Activated T-cell treated with anti-CD3 and anti-CD28 coated beads for 48 hours (primary cell): Measurements from ENCODE around the gene METTL26.

ENCODE experiments used
- DNase-seq: peaks from one replicate; pipeline ENCODE4 v3.0.0-alpha.2; 2020; ENCODE audit warnings: low read depth

The METTL26 gene

GRCh38 chr16:638034-638543 lies 2.0 kb upstream of the METTL26 start:
- no peak for DNase-seq

- DNase-seq: peak; percentile 79
Observed at GRCh38 chr16:637081-638018, 1.2 kb upstream of the METTL26 start.

- DNase-seq: no peak
Observed at GRCh38 chr16:635573-636205, 416 bp downstream of the METTL26 start.

DNA sequence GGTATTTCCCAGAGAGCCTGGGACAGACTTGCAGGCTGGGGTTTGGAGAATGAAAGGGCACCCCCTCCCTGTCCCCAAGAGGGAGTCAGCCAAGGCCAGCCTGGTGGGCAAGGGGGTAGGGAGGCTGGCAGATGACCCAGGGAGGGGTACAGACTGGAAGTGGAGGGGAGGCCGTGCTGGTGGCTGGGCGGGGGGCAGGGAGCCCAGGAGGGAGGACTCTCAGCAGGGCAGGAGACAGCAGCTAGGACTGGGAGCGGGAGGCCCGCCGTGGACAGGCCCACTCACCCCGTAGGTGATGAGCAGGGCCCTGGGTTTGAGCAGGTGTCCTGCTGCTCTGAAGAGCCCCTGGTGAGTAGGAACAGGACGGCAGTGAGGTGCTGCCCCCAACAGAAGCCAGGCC lies 1.1 kb downstream of the METTL26 start:
- no peak for DNase-seq

DNA sequence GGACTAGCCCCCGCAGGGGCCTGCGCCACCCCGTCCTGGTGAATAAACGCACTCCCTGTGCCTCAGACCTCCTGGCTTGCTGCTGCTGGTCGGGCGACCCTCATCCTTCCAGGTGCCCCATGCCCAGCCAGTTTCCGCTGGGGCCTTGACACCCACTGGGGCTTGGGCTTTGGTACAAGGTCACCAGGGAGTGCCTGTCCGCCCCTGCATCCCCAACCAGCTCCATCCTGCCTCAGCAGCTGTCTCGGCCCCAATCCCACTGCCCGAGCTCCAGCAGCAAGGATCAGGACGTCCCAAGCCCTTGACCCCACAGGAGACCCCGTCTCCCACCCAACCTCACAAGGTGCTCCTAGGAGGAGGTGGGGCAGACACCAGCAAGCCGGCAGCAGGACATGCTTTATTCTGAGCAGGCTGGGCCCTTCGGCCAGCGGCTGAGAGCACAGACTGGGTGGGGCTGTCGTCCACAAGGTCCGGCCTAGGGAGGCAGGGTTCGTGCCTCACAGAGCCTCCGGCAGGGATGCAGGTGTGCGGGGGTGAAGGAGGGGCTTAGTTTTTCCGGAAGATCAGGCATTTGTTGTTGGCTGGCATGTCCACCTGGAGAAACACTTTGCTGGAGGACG lies 1.9 kb downstream of the METTL26 start:
- no peak for DNase-seq

DNA sequence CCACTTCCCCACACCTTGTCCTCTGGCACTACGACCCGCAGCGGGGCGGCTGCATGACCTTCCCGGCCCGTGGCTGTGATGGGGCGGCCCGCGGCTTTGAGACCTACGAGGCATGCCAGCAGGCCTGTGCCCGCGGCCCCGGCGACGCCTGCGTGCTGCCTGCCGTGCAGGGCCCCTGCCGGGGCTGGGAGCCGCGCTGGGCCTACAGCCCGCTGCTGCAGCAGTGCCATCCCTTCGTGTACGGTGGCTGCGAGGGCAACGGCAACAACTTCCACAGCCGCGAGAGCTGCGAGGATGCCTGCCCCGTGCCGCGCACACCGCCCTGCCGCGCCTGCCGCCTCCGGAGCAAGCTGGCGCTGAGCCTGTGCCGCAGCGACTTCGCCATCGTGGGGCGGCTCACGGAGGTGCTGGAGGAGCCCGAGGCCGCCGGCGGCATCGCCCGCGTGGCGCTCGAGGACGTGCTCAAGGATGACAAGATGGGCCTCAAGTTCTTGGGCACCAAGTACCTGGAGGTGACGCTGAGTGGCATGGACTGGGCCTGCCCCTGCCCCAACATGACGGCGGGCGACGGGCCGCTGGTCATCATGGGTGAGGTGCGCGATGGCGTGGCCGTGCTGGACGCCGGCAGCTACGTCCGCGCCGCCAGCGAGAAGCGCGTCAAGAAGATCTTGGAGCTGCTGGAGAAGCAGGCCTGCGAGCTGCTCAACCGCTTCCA lies 2.6 kb downstream of the METTL26 start:
- DNase-seq: no peak

DNA sequence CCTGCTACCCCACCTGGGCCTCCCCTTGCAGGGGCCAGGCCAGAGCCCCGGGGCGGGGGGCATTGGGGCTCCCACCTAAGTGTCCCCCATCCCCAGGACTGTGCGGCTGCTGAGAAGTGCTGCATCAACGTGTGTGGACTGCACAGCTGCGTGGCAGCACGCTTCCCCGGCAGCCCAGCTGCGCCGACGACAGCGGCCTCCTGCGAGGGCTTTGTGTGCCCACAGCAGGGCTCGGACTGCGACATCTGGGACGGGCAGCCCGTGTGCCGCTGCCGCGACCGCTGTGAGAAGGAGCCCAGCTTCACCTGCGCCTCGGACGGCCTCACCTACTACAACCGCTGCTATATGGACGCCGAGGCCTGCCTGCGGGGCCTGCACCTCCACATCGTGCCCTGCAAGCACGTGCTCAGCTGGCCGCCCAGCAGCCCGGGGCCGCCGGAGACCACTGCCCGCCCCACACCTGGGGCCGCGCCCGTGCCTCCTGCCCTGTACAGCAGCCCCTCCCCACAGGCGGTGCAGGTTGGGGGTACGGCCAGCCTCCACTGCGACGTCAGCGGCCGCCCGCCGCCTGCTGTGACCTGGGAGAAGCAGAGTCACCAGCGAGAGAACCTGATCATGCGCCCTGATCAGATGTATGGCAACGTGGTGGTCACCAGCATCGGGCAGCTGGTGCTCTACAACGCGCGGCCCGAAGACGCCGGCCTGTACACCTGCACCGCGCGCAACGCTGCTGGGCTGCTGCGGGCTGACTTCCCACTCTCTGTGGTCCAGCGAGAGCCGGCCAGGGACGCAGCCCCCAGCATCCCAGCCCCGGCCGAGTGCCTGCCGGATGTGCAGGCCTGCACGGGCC lies 3.4 kb downstream of the METTL26 start:
- DNase-seq: no peak

GRCh38 chr16:631808-632358 lies 4.2 kb downstream of the METTL26 start:
- DNase-seq: no peak

- DNase-seq: no peak
Observed at GRCh38 chr16:630815-631405, 5.2 kb downstream of the METTL26 start, which contains the start of gene WFIKKN1. WFIKKN1 (plus strand) TSS chr16:630985; CDS start chr16:631254, 269 bp downstream.

DNA sequence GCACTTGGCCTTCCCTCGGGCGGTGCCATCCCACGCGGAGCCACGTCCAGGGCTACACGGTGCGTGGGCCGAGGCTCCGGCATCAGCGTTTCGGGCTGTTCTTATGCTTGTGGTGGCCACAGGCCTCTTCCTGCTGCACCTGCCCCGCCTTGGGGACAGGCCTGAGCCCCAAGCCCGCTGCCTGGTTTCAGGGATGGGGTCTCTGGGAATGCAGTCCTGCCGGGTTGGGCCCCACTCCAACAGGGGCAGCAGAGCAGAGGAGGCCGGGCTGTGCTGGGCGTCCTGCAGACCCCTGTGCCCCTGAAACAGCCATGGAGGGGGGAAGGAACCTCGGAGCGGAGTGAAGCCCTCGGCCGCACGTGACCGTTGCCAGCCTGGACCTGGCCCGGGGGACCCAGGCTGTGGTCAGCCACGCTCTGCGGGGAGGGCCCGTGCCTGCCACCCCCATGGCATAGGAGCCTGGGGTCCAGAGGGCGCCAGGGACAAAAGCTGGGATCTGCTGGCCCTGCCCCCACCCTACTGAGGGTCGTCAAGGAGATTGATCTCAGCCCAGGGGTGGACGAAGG lies 5.8 kb downstream of the METTL26 start:
- no peak for DNase-seq

GRCh38 chr16:629833-630248 lies 6.3 kb downstream of the METTL26 start:
- DNase-seq: no peak

DNA sequence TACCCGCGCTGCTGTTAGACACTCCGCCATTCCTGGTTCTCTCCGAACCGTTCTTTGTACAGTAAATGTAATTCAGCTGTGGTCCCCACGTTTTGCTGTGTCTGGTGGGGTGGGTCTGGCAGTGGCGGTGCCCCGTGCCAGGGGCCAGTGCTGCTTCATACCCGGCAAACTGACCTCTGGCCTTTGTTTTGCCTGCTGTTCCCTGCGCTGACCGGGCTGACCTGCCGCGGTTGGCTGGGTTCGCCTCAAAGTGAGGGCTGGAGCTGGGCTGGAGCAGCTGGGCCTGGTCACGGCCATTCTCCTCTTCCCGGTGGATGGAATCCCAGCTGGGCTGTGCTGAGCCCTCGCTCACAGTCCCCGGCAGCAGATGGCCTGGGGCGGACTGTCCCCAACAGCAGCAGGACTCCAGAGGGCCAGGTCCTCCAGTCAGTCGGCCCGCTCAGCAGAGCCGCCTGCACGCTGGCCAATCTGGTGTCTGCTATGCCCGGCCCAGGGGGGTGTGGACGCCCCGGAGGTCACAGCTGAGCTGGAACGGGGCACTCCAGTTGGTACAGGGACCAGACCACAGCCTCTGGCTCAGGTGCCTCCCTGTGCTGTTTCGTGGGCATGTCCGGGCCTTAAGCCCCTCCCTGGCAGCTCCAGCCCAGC lies 6.8 kb downstream of the METTL26 start:
- no peak for DNase-seq

DNA sequence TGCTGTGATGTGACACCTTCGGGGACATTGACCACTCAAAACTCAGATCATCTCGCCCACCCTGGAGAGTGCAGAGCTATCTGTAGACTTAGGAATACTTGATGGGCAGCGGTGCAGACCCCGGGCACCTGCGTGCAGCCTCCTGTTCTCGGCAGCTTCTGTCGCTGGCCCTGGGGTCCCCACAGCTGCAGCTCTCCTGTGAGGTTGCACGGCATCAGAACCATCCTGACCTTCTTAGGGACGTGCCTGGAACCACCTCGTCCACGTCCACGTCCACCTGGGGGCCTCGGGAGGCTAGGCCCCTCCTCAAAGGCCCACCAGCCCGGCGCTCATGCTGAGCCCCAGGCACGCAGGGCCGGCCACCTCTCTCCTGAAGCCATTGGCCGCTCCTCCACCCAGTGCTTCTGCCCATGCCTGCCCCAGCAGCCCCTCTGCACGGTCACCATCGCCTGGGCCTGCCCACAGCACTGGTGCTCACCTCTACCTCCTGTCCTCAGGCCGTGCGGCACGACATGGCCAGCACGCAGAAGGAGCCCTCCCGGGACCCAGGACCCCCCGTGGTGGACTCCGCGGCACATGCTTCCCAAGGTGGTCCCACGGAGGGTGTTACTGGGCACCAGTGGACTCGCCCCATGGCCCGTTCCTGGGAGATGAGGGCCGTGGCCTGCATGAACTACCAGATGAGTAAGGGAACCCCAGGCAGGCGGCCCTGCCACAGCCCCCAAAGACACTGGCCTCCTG lies 7.6 kb downstream of the METTL26 start:
- no peak for DNase-seq

DNA sequence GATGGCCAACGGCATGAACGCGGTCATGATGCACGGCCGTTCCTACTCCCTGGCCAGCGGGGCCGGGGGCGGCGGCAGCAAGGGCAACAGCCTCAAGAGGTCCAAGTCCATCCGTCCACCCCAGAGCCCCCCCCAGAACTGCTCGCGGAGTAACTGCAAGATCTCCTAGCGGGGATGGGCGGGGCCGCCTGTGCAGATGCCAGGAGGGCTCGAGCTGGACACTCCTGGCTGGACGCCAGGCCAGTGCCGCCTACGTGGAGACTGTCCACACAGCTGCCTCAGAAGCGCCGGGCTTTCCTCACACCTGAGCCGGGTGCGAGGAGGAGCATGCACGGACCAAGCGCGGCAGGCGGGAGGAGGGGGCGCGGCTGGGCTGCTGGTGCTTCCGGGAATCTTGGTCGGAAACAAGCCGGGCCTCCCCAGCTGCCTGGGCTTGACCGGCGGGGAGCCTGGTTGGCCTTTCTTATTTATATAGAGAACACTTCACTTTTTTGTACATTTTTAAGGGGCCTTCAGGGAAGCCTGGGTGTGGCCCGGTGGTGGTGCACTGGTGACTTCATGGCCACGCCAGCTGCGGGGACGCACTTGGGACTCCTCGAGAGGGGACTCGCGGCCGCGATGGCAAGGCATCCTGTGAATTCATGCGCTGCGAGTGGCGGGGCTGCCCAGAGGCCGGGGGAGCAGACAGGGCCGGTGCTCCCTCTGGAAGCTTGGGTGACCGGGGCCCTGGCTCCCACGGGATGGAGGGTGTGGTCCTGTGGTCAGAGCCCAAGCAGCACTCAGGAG lies 8.5 kb downstream of the METTL26 start:
- no peak for DNase-seq

- DNase-seq: no peak
Observed at GRCh38 chr16:626787-627453, 9.2 kb downstream of the METTL26 start.

- DNase-seq: no peak
Observed at GRCh38 chr16:625977-626765, 9.9 kb downstream of the METTL26 start.
